GM03348 (cell line): ENCODE data around the gene PORCN.
"Not testable (repeated sequence)": the region's sequence is repeated elsewhere in the genome, so short reads cannot be mapped to it uniquely, and the experiment has no call there.

Source experiments
- DNase-seq: peaks from one replicate; pipeline ENCODE4 v3.0.0; 2012; ENCODE audit warnings: low spot score

The PORCN gene

GRCh38 chrX:48512371-48512935 lies 3.7 kb downstream of the PORCN start:
- no peak for DNase-seq

GRCh38 chrX:48513670-48514069 lies 4.9 kb downstream of the PORCN start:
- no peak for DNase-seq

- DNase-seq = no peak
Measured at GRCh38 chrX:48514126-48514806, 5.5 kb downstream of the PORCN start.

DNA sequence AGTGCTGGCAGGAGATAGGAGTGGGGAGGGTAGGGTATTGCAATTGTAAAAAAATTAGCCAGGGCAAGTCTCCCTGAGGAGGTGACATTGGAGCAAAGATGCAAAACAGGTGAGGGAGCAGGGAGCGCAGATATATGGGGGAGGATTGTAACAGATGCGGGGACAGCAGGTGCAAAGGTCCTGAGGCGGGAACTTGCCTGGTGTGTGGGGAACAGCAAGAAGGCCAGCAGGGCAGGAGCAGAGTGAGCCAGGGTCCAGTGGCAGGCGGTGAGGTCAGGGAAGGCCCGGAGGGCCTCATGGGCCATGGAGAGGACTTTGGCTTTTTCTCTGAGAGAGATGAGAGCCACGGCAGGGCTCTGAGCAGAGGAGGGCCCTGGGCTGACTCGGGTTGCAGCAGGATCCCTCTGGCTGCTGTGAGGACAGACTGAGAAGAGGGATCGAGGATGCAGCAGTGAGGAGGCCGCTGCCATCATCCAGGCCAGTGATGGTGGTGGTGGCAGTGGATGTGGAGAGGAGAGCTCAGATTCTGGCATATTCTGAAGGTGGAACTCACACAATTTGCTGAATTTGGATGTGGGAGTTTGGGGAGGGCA lies 6.2 kb downstream of the PORCN start:
- no peak for DNase-seq

DNA sequence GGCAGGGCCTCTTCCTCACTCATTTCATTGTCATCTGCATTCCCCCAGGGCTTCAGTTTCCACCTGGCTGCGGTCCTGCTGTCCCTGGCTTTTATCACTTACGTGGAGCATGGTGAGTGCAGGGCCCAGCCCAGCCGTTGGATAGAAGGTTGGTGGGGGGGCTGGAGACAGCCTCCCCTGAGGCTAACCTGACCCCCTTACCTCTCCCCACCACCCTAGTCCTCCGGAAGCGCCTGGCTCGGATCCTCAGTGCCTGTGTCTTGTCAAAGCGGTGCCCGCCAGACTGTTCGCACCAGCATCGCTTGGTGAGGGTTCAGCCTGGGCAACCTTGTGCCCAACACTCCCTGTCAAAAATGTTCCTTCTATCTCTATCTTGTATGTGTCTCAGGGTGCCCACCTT lies 7.0 kb downstream of the PORCN start:
- DNase-seq = no peak

- no peak for DNase-seq
Measured at GRCh38 chrX:48516285-48516684, 7.5 kb downstream of the PORCN start.

- no peak for DNase-seq
Measured at GRCh38 chrX:48516987-48517386, 8.2 kb downstream of the PORCN start.

- DNase-seq = not testable (repeated sequence)
Measured at GRCh38 chrX:48519481-48519880, 10.7 kb downstream of the PORCN start.

- DNase-seq = no peak
Measured at GRCh38 chrX:48520455-48520854, 11.7 kb downstream of the PORCN start.

DNA sequence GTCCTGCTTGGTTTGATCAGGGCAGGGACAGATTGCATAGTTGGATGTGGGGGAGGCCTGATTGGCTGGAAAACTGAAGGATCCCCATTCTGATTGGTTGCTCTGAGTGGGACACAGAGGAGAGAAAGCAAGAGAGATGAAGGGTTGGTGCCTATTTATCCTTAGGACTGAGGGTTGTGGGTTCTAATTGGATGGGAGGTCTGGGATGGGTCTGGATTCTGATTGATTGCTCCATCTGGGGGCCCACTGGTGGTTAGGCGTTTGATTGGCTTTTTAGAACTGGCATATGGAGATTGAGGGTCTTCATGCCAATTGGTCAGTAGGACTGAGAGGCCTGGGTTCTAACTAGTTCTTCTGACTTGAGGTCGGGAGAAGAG lies 12.2 kb downstream of the PORCN start:
- no peak for DNase-seq

GRCh38 chrX:48521353-48522243 lies 12.8 kb downstream of the PORCN start, which contains the start of gene EBP:
TSS of gene EBP (plus strand) at chrX:48521808. CDS start at chrX:48523772, 1,964 bp downstream.
- DNase-seq = peak; percentile 93

DNA sequence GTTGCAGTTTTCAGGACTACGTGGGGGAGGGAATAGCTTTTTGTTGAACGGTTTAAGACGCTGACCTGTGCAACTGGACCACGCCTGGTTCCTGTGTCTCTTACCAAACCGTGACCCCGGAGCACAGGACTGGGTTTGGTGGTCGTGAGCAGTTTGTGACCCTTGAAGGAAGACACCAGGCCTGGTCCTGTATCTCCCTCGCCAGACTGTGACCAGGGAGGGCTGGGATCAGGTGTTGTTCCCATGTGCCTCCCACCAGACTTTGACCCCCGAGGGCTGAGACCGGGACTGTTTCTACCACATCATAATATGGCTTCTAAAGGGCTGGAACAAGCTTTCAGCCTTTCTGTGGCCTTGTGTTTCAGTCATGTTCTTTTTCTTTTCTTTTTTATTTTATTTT lies 13.5 kb downstream of the PORCN start:
- DNase-seq = no peak

GRCh38 chrX:48523682-48524081 lies 14.9 kb downstream of the PORCN start:
- no peak for DNase-seq

GRCh38 chrX:48525853-48526252 lies 17.1 kb downstream of the PORCN start:
- DNase-seq = not testable (repeated sequence)

DNA sequence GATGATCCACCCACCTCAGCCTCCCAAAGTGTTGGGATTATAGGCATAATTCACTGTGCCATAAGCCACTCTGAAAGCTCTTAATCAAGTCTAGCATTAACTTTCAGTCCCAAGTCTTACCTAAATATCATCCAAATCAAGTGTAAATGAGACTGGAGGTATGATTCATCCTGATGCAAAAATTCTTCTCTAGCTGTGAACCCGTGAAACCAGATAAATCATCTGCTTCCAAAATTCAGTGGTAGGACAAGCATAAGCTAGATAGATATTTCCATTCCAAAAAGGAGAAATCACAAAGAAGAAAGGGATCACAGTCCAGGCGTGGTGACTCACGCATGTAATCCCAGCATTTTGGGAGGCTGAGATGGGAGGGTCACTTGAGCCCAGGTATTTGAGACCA lies 21.9 kb downstream of the PORCN start:
- DNase-seq = peak; percentile 11

DNA sequence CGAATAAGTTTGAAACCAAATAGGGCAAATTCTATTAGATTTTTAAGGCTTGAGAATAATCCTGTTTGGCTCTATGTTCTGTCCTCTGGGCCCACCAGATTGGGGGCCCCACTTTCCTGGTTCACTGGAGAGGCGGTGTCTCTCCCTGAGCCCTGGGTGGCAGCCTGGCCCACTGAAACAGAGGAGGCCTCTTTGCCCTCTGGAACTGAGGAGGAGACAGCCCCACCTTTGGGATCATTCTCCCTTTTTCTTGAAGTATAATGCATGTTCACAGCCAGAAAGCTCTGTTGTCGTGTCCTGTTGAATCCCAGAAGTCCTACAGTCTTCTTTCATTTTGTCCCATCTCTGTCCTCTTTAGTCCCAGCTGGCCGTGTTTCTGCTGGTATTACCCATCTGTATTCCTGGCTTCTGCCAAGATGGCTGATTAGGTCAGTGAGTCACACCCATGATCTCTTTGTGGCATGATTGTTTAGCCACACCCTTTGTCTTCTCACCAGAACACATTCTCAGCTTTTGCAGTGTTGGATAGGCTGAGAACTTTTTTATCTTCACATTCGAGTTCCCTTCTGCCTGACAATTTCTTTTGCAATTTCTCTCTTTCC lies 22.7 kb downstream of the PORCN start:
- peak; percentile 57 for DNase-seq

- DNase-seq = no peak
Measured at GRCh38 chrX:48532161-48532560, 23.4 kb downstream of the PORCN start.

DNA sequence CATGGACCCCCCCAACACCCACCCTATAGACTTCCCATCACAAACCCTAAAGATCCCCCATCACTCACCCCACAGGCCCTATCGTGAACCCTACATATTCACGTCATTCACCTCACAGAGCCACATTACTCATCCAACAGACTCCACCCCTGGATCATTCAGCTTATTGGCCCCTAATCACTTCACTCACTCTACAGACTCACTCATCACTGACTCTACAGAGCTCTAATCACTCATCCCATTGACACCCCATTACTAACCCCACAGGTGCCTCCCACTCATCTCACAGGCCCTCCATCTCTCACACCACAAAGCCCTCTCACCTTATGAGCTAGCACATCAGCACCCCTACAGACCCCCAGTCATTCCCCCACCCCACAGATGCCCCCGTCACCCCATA lies 24.4 kb downstream of the PORCN start:
- no peak for DNase-seq

DNA sequence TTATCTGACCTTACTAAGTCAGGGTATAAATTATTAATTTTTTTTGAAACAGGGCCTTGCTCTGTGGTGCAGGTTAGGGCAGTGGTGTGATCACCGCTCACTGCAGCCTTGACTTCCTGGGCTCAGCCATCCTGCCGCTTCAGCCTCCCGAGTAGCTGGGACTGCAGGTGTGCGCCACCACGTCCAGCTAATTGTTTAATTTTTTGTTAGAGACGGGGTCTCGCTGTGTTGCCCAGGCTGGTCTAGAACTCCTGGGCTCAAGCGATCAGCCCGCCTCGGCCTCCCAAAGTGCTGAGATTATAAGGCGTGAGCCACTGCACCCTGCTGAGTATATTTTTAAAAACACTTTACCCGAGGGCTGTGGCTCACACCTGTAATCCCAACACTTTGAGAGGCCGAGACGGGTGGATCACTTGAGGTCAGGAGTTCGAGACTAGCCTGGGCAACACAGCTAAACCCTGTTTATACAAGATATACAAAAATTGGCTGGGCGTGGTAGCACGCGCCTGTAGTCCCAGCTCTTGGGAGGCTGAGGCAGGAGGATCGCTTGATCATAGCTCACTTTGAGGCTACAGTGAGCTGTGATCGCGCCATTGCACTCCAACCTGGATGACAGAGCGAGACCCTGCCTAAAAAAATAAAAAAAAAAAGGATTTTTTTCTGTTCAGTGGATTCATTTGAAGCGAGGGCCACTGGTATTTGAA lies 30.0 kb downstream of the PORCN start:
- DNase-seq = no peak

GRCh38 chrX:48539345-48540027 lies 30.7 kb downstream of the PORCN start, which contains the start of gene TBC1D25:
TSS of gene TBC1D25 (plus strand) at chrX:48539714. CDS start at chrX:48539798, 84 bp downstream.
- peak; percentile 90 for DNase-seq

GRCh38 chrX:48540028-48540375 lies 31.2 kb downstream of the PORCN start:
- peak; percentile 52 for DNase-seq
